Lower leg skin (tissue), 3 donors: ENCODE results near the gene CELA2B.

Experiments
- POLR2A ChIP-seq, 2 donors: fragments of 450-650 bp; IDR thresholded peaks; one replicate each; pipeline ENCODE4 v1.6.1; 2016 to 2017; ENCODE audit warnings: antibody characterized with exemption in 2 of 2, mild to moderate bottlenecking in 1 of 2, moderate library complexity in 1 of 2
- TF ChIP-seq, protein P1 (sequence below), 3 donors: fragments of 450-650 bp; IDR thresholded peaks; one replicate each; pipeline ENCODE4 v1.5.1; 2016; ENCODE audit warnings: antibody characterized with exemption in 3 of 3, mild to moderate bottlenecking in 3 of 3, moderate library complexity in 2 of 3

- TF ChIP-seq, protein P1, sequence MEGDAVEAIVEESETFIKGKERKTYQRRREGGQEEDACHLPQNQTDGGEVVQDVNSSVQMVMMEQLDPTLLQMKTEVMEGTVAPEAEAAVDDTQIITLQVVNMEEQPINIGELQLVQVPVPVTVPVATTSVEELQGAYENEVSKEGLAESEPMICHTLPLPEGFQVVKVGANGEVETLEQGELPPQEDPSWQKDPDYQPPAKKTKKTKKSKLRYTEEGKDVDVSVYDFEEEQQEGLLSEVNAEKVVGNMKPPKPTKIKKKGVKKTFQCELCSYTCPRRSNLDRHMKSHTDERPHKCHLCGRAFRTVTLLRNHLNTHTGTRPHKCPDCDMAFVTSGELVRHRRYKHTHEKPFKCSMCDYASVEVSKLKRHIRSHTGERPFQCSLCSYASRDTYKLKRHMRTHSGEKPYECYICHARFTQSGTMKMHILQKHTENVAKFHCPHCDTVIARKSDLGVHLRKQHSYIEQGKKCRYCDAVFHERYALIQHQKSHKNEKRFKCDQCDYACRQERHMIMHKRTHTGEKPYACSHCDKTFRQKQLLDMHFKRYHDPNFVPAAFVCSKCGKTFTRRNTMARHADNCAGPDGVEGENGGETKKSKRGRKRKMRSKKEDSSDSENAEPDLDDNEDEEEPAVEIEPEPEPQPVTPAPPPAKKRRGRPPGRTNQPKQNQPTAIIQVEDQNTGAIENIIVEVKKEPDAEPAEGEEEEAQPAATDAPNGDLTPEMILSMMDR (IDR thresholded peaks at IDR 0.05): no peak
- no peak for TF ChIP-seq POLR2A (IDR thresholded peaks at IDR 0.05)
Measured at GRCh38 chr1:15436881-15437442, 38.9 kb upstream of the CELA2B start.
